Measurements from ENCODE around the gene SLC39A6.
A peak's percentile ranks its signal among the peaks of the same experiment; 100 is the strongest.
"Not testable (repeated sequence)": the region's sequence is repeated elsewhere in the genome, so short reads cannot be mapped to it uniquely, and the experiment has no call there.

Gene SLC39A6

DNA sequence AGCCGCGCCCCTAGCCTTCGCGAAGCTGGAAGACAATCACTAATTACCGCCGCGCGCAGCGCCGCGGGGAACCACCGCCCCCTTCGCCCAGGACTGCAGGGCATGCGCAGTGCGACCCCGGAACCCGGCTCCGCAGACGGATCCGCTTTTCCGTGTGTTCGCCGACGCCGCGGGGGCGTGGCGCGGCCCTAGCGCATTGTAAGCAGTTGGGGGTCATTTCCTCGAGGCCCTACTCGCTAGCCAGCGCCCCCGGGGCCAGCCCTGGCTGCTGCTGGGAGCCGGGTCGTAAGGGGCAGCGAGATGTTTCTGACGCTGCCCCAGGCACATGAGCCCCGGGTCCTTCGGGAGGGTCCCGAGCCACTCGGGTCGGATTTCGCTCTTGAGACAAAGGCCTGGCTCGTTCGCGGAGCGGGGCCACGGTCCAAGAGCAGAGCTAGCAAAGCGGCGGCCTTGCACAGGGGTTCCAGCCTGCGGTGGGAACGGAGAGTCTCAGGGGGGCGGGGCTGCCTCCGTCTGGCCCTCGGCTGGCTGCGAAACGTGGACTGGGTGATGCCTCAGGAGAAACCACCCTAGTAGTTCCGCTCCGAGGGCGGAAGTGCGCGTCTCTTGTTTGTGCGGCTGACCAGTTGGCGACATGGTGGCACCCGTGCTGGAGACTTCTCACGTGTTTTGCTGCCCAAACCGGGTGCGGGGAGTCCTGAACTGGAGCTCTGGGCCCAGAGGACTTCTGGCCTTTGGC, at the start of gene SLC39A6, which contains the start of gene ELP2:
TSS of gene SLC39A6 (minus strand) at position 41 of the 739 bp plus-strand sequence. CDS start 2,333 bp downstream, outside the sequence.
TSS of gene ELP2 (plus strand) at position 600 of the 739 bp plus-strand sequence. CDS start at position 635, 35 bp downstream.
- DNase-seq, result peak; percentile 93

GRCh38 chr18:36177913-36178312, 48.8 kb upstream of the SLC39A6 start:
- no peak for DNase-seq

DNA sequence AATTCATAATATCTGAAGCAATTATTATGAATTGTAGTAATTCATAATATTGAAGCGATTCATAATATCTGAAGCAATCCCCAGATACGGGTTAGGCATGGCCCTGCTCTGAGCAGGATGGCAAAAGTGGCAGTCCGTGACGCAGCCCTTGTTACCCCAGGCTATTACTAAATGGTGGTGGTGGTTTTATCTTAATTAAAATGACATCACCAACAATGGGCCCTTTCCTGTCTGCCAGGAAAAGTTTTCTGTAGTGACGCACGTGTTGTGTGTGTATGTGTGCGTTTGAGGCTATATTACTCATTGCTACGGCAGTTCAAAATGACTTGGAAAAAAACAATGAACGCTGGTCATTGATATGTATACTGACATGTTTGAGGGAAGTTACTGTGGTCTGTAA, 47.6 kb upstream of the SLC39A6 start:
- DNase-seq, result no peak

GRCh38 chr18:36176177-36176584, 47.0 kb upstream of the SLC39A6 start:
- no peak for DNase-seq

DNA sequence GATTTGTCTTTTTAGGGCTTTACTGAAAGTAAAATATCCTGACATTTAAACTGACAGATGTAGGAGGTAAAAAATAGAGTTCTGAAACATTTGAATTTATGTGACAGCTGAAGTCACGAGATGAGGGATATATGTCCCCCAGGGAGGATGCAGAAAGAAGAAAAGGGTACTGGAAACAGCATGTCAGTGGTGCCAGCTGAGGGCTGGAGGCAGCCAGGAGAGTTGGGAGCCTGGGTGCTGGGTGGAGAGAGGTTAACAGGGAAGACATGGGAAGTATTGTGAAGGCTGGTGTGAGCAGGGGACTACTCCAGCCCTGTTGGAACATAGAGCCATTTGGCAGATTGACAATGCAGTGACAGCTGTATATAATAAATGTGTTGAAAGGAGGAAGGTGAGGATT, 46.3 kb upstream of the SLC39A6 start:
- DNase-seq, result no peak

GRCh38 chr18:36169938-36170337, 40.8 kb upstream of the SLC39A6 start:
- no peak for DNase-seq

DNA sequence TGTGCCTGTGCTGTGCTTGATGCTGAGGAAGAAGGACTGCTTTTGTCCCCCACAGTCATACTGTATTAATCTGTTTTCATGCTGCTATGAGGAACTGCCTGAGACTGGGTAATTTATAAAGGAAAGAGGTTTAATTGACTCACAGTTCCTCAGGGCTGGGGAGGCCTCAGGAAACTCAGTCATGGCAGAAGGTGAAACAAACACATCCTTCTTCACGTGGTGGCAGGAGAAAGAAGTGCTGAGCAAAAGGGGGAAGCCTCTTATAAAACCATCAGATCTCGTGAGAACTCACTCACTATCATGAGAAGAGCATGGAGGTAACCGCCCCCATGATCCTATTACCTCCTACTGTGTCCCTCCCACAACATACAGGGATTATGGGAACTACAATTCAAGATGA, 39.2 kb upstream of the SLC39A6 start:
- DNase-seq, result not testable (repeated sequence)

DNA sequence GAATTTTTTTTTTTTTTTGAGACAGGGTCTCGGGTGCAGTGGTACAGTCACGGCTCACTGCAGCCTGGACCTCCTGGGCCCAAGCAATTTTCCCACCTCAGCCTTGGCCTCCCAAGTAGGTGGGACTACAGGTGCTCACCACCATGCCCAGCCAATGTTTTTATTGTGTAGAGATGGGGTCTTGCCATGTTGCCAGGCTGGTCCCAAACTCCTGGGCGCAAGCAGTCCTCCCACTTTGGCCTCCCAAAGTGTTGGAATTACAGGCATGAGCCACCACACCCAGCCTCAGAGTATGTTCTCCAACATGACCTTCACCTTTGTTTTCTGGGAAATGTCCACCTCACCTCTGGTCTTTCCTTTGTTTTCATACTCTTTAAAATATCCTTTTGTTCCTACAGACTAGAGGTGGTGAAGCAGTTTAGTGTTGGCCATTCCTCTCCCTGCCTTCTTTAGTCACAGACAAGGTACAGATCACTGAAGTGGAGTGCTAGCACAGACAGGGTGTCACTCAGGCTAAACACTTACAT, 38.6 kb upstream of the SLC39A6 start:
- DNase-seq, result no peak

DNA sequence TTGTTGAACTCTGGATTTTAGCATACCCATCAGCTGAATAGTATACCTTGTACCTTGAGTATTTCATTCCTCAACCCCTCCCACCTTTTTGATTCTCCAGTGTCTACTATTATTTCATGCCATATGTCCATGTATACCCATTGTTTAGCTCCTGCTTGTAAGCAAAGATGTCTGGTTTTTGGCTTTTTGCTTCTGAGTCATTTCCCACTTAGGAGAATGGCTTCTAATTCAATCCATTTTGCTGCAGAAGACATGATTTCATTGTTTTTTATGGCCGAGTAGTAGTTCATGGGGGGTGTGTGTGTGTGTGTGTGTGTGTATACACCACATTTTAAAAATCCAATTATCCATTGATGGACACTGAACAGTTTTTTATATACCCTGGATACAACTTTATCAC, 33.8 kb upstream of the SLC39A6 start:
- no peak for DNase-seq

DNA sequence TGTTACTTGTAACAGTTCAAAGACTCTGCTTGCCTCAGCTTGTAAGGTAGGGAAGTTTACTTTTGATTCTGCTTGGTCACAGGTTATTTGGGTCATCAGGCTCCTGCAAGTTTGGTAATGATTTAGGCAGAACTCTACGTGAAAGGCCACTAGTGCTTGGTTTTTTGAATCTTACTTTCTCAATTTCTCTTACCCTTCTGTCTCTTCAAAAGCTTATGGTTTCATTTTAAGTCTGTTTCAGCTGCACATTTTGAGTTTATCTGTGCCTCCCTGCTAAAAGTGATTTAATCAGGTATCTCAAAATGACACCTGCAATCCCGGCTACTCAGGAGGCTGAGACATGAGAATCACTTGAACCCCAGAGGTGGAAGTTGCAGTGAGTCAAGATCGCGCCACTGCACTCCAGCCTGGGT, 31.8 kb upstream of the SLC39A6 start:
- DNase-seq, result no peak

GRCh38 chr18:36158266-36158867, 29.2 kb upstream of the SLC39A6 start:
- DNase-seq, result peak; percentile 65

GRCh38 chr18:36157441-36157840, 28.3 kb upstream of the SLC39A6 start:
- no peak for DNase-seq

- DNase-seq, result no peak
These were observed 27.0 kb upstream of the SLC39A6 start for GRCh38 chr18:36155851-36156757.

GRCh38 chr18:36153771-36154170, 24.6 kb upstream of the SLC39A6 start:
- DNase-seq, result no peak

- no peak for DNase-seq
These were observed 24.1 kb upstream of the SLC39A6 start for GRCh38 chr18:36153203-36153602.

GRCh38 chr18:36152781-36153180, 23.6 kb upstream of the SLC39A6 start:
- no peak for DNase-seq

DNA sequence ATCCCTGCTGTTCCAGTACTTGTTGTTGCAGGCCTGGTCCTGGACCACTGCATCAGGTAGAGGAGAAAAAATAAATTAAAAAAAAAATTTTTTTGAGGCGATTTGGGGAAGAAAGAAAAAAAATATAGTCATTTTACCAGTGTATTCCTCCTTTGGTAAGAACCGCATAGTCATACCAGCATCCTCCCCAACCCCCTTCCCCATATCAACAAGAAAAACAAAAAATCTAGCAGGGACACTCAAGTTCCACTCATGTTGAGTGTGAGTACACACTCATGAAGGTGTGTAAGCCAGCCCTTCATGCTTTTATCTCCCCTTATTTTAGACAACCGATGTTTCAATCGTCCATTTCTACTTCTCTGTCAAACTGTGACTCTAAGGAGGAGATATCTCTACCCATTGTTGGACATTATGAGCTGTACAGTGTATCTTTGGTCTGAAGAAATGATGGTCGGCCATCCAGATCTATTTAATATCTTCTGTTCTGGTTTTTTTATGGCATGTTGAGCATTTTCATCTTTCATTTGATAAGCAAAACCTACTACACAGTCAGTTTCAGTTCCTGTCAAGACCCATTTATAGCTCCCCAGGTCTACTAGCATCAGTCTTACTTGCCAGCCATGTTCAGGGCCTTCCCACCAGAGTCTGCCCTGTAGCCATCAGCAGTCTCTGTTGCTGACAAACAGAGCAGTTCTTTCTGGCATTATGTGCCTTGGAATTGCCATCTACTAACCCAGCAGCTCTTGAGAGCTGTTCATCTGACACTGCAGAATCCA, 20.6 kb upstream of the SLC39A6 start:
- DNase-seq, result peak; percentile 33

DNA sequence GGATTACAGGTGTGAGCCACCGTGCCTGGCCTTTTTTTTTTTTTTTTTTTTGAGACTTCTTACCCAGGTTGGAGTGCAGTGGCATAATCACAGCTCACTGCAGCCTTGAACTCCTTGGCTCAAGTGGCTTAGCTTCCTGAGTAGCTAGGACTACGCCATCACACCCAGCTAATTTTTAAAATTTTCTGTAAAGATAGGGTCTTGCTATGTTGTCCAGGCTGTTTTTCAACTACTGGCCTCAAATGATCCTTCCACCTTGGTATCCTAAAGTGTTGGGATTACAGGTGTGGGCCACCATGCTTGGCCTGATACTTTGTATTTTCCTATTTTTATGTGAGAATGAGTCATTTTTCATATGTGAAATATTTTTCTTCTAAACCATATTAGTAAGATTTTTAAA, 14.3 kb upstream of the SLC39A6 start:
- no peak for DNase-seq

DNA sequence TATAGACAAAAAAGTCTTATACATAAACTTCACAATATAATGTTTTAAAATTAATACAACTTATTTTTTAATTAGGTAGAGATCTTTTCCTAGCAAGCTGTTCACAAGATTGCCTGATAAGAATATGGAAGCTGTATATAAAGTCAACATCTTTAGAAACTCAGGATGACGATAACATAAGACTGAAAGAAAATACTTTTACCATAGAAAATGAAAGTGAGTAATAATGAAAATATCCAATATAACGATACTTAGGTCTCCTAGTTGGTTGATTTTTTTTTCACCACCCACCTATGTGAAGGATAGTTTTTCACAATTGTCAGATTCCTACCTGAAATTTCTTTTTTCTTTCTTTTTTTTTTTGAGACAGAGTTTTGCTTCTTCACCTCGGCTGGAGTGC, 13.6 kb upstream of the SLC39A6 start:
- no peak for DNase-seq

DNA sequence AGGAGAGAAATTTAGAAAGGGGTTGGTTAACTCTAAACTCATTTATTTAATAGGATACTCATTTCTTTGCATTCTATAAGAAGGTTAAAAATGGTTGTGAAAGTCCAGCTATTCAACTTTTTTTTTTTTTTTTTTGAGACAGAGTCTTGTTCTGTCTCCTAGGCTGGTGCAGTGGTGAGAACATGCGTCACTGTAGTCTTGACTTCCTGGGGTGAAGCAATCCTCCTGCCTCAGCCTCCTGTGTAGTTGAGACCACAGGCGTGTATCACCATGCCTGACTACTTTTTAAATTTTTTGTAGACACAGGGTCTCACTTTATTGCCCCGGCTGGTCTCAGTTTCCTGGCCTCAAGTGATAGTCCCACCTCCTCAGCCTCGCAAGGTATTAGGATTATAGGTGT, 12.4 kb upstream of the SLC39A6 start:
- peak; percentile 42 for DNase-seq

DNA sequence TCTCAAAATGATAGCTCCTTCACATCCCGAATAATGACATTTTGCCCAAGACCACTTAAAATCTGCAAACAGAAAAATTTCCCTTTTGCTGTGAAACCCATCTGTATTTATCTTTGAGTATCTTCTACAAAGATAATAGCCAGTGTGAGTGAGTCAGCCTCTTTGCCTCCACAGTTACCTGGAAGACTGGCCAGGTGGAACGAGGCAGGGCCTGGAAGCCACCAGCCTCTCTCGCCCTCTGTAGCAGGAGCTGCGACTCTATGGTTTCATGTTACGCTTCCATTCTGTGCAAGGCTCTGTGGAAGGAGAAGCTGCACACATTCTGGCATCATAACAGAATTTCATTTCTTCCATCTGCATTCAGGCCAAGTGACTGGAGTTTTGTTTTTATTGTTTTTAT, 10.1 kb upstream of the SLC39A6 start:
- no peak for DNase-seq

DNA sequence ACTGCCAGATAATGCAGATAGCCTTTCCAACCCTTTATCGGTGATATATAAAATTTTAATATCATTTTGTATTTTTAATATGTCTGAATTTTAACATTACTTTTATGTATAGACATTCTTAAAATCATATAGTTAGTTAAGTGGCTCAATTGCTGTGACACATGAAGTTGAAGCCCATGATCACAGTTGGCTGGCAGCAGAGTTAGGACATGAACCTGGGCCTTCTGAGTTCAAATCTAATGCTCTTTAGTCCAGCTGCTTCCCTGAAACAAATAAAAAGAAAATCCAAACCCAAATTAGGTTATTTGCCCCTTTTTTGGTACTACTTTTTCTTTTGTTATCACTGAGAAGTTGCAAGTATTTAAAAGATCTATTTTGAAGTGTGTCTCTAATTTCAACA, 6.1 kb upstream of the SLC39A6 start:
- no peak for DNase-seq
